HG03565 (cell line): ENCODE measurements around the gene YAE1.

Experiments
- ATAC-seq: cut with Tn5 transposase; IDR thresholded peaks from one replicate; pipeline ENCODE4 v1.9.1; 2021; ENCODE audit warnings: mild to moderate bottlenecking, moderate library complexity; ENCODE audit not compliant: unreplicated experiment

The YAE1 gene

GRCh38 chr7:39554583-39555165, 11.5 kb upstream of the YAE1 start:
- no peak for ATAC-seq

- ATAC-seq = no peak
Measured at GRCh38 chr7:39557222-39557621, 9.0 kb upstream of the YAE1 start.

GRCh38 chr7:39557911-39558310, 8.3 kb upstream of the YAE1 start:
- ATAC-seq = no peak

- ATAC-seq = no peak
Measured at GRCh38 chr7:39560408-39560807, 5.8 kb upstream of the YAE1 start.

- ATAC-seq = no peak
Measured at GRCh38 chr7:39560997-39561396, 5.2 kb upstream of the YAE1 start.

- no peak for ATAC-seq
Measured at GRCh38 chr7:39565538-39565937, 666 bp upstream of the YAE1 start.

- no peak for ATAC-seq
Measured at GRCh38 chr7:39567294-39567693, 1.1 kb downstream of the YAE1 start.

GRCh38 chr7:39574673-39575349, 8.6 kb downstream of the YAE1 start:
- ATAC-seq = no peak

- no peak for ATAC-seq
Measured at GRCh38 chr7:39577229-39577874, 11.1 kb downstream of the YAE1 start.

- peak; percentile 96 for ATAC-seq
Measured at GRCh38 chr7:39580149-39580874, 14.1 kb downstream of the YAE1 start.

GRCh38 chr7:39582536-39582935, 16.3 kb downstream of the YAE1 start:
- ATAC-seq = no peak

- no peak for ATAC-seq
Measured at GRCh38 chr7:39583539-39583938, 17.3 kb downstream of the YAE1 start.

GRCh38 chr7:39587393-39587792, 21.2 kb downstream of the YAE1 start:
- ATAC-seq = no peak

- no peak for ATAC-seq
Measured at GRCh38 chr7:39588416-39588815, 22.2 kb downstream of the YAE1 start.

GRCh38 chr7:39589323-39590111, 23.3 kb downstream of the YAE1 start:
- peak; percentile 94 for ATAC-seq

GRCh38 chr7:39592586-39592985, 26.4 kb downstream of the YAE1 start:
- no peak for ATAC-seq

GRCh38 chr7:39594988-39595620, 28.9 kb downstream of the YAE1 start:
- ATAC-seq = no peak

- ATAC-seq = no peak
Measured at GRCh38 chr7:39602351-39602750, 36.1 kb downstream of the YAE1 start.

- no peak for ATAC-seq
Measured at GRCh38 chr7:39603924-39604323, 37.7 kb downstream of the YAE1 start.

- no peak for ATAC-seq
Measured at GRCh38 chr7:39605087-39605486, 38.9 kb downstream of the YAE1 start.
